HTR-8/SVneo (cell line): ENCODE results near the gene TIMM10B.
"Not testable (repeated sequence)": the region's sequence is repeated elsewhere in the genome, so short reads cannot be mapped to it uniquely, and the experiment has no call there.

Experiments used
- DNase-seq: peaks from one replicate; pipeline ENCODE4 v3.0.0; 2011; ENCODE audit warnings: low spot score, mixed read lengths; ENCODE audit not compliant: insufficient read length
- FAIRE-seq: peaks from 2 replicates; lab custom pipeline; 2011; peaks lifted over from hg19 to GRCh38; lab: Jason Lieb, UNC

The TIMM10B gene

DNA sequence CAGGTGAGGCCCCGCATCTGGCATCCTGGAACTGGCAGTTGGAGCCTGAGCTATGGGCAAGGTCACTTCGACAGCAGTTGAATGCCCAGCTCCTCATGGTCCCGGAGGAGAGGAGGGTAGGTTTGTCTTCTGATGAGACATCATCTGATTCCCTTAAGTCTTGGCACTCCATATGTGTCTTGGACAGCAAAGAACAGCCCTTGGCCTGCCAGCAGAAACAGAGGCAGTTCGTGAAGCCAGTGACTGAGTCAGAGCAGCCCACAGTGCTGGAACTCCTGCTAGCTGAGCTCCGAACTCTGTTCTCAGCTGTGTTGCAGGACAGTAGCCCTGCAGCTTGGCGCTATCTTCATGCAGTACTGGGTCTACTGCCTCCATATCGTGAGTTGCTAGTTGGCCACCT is 16.8 kb downstream of the TIMM10B start:
- FAIRE-seq: no peak
- no peak for DNase-seq

DNA sequence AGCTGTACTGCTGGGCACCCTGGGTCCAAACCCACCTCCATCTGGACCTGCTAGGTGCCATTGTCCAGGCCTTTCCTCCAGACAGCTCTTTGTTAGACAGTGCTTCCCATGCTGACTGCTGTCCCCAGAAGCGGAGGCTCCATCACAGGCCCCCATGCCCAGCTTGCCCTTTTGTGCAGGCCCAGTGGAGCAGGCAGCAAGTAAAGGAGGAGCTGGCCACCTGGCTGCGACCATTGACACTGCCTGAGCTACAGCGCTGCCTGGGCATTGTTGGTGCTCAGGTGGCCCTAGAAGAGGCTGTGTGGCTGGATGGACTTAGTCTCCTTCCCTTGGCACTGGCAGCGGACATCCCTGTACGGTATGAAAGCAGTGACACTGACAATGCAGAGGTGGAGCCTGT is 17.2 kb downstream of the TIMM10B start:
- no peak for DNase-seq
- no peak for FAIRE-seq

DNA sequence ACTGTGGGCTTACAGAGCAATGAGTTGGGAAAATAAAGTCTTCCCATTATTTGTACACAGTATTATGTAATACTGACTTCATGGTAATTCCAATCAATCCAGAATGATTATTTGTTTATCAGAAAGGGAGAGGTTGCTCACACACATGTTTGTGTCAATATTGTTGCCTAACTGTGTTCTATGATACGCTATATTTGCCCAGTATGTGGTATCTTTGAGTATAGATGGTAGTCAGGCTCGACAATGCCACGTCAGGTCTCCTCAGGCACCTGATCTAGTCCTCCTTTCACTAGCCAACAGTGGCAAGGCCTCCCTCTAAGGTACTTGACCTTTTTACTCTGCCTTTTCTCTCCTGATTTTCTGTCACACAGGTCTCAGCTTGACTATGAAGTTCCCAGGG is 21.1 kb downstream of the TIMM10B start:
- FAIRE-seq (no peak), DNase-seq (no peak)

DNA sequence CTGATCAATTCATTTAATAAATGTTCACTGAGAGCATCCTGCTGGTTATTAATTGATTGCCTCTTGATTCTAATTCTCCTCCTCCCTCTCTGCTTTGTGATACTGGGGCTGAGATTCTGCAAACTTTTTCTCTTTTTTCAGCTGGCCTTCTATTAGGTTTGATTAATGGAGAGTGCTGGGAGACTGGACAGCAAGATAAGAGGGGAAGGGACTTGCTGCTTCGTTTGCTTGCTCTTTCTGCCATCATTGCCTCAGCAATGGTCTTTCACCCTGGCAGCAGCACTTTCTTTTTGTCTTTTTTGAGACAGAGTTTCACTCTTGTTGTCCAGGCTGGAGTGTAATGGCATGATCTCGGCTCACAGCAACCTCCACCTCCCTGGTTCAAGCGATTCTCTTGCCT is 22.9 kb downstream of the TIMM10B start:
- no peak for DNase-seq
- no peak for FAIRE-seq

DNA sequence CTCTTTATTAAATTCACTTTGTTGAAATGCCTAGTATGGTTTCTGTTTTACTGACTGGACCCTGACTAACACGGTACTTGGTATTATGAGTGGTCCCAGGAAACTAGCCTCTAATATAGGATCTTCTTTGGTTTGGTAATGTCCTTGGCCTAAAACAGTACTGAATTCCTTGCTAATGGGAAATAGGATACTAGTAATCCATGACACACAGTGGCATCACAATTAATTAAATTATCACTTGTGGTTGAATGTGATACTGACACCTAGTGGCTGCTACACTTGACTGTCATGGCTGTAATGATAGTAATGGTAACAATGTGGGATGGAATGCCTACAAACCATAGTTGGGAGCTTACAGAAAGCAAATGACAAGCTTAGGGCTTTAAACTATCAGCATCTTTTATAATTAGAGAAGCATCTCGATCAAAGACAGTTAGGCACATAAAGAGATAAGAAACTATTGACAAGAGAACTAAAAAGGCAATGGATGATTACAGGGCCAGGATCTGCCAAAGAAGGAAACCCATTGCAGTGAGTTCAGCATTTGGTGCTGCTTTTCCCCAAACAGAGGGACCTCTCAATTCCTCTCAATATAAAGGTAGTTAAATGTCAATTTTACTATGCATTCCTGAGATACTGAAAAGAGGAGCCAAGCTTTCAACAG is 24.4 kb downstream of the TIMM10B start:
- FAIRE-seq: peak; percentile 51

DNA sequence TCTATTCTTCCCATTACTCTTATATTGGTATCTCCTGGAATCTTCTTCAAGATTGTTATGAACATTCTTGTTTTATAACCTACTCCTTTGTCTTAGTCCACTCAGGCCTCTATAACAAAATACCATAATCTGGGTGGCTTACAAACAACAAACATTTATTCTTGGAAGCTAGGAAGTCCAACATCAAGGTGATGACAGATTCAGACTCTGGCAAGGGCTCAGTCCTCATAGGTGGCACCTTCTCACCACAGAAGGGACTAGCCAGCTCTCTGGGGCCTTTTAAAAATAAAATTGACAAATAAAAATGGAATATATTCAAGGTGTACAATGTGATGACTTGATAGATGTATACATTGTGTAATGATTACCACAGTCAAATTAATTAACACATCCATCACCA is 35.6 kb downstream of the TIMM10B start:
- no peak for DNase-seq
- no peak for FAIRE-seq

More for the DNA sequence above, 24.4 kb downstream of the TIMM10B start:
- peak; percentile 32 for DNase-seq

DNA sequence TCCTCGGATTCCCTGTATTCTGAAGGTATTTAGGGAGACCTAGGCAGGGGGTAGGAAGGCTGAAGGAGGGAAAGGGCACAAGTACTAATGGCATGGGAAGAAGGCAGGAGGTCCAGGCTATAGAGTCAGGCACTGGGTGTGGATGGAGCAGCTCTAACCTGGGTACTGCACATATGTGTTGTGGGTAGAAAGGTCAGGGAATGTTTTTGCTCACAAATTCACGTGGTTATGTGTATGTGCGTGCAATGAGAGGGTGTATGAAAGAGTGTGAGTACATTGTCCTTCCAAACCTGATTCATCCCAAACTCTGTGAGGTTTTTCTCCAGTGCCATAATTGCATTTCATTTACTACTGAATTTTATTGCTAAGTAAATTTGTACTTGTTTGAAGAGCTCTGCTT is 39.0 kb downstream of the TIMM10B start:
- FAIRE-seq (no peak), DNase-seq (no peak)

DNA sequence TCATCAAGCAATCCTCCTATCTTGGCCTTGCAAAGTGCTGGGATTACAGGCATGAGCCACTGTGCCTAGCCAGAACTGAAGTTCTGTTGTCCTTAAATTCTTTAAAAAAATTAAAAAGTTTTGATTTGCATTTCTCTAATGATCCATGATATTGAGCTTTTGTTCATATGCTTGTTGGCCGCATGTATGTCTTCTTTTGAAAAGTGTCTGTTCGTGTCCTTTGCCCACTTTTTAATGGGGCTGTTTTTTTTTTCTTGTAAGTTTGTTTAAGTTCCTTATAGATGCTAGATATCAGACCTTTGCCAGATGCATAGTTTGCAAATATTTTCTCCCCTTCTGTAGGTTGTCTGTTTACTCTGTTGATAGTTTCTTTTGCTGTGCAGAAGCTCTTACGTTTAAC is 40.6 kb downstream of the TIMM10B start:
- not testable (repeated sequence) for DNase-seq, FAIRE-seq

DNA sequence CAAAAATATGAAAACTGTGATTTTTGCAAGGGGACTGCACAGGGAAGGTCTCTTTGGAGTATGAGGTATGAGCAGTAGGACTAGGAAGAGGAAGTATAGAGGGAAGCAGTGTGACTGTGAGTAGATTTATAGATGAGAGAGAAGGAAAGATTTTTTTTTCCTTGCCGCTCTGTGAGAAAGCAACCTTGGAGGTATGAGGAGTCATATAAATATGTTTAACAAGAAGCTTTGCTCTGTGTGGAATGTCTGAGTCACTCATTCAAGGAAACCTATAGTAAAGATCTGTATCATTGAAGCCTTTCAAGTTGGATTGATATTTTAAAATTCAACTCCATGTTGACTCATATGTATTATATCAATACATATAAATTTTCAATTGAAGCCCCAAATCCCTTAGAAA is 42.0 kb downstream of the TIMM10B start:
- no peak for FAIRE-seq
- peak; percentile 42 for DNase-seq

DNA sequence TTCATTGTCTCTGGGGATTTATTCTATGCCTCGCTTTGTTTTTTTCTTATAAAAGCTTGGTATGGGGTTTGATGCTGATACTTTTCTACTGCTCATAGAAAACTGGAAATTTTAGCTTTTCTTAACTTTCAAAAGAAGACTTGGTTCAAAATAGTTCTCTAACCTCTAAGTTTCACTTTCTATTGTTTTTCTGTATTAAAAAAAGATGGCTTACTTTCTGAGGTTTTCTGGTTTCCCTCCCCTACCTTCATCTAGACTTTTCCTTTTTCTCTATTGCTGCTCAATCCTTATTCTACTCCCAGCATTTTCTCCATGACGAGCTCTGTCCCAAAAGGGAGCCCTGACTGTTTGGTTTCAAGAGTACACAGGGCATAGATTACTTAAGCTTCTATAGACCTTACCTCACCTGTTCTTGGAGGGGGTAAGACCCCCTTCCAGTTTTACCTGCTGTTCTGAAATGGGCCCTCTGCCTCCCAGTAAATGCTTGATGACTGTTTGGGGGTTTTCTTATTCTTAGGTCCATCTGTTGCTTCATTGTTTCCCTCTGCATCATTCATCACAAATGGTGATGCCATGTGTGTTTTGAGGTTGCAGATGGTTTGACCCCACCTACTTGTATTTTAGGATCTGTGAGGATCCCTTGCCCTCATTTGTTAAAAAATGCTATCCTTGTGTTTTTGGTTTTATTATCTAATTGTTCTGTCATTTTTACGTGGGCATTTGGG is 45.3 kb downstream of the TIMM10B start:
- no peak for DNase-seq

DNA sequence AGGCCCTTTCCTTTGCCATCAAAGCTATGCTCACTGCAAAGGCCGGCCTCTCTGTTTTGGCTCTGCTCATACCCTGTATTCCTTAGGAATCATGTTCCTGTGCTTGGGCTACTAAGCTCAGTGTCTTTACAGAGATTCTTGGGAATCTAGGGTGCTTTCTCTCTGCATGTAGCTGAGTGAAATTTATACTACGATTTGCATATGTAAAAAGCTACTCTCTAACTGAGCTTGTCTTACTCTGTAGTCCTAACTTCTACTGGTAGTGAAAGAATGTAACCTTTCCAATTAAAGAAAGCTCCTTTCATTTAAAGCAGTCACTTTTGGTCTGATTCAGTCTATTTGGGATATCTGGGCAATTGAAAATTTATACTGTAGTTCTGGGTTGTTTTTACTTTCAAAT is 48.0 kb downstream of the TIMM10B start:
- DNase-seq (no peak), FAIRE-seq (no peak)

More for the DNA sequence above, 45.3 kb downstream of the TIMM10B start:
- FAIRE-seq: no peak

DNA sequence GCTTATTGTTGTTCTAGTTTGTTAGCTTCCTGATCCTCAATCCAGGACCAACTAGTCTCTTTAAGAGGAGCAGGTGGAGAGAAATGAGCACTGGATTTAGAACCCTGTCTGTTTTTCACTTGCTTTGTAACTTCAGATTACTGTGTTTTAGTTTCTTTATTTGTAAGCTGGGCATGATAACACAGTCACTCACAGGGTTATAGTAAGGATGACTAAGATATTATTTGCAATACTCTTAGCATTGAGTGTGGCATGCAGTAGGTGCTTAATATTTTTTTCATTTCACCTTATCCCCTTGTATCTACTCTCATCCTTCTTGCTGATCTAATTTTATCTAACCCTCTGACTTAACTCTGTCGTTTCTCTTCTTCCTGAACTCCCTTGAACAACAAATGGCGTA is 49.5 kb downstream of the TIMM10B start:
- DNase-seq: no peak
- no peak for FAIRE-seq

DNA sequence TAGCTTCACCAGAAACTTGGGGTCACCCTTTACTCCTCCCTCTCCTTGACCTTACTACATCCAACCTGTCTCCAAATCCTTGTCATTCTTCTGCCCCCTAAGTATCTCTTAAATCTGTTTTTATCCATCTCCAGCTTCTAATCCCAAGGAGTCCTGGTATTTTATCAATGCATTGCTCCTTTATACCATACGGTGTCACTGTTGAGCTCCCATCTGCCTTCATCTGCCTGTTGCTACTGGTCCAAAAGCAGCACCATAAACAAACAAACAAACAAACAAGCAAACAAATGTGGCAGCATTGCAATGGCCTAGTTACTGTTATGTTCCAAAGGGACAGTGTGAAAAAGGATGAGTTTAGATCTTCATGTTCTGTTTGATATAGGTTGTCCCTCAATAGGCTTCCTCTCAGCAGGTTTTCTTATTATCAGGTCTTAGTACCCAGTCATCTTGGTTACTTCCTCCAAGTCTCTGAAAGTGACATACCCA is 50.0 kb downstream of the TIMM10B start:
- FAIRE-seq (peak; percentile 20), DNase-seq (peak; percentile 53)
